HFFc6 (cell line): ENCODE measurements around the gene FAM217A. TPM values are rescaled to one million over a fixed set of nuclear protein-coding genes. Genes with fewer than 3 reads are reported as not detected.

ENCODE experiments used
- DNase-seq: peaks from one replicate; pipeline ENCODE4 v3.0.0-alpha.2; 2018
- H3K27ac Mint-ChIP-seq: 2 replicates; pipeline ENCODE4 v1.8.0; 2020; ENCODE audit warnings: mild to moderate bottlenecking, mixed read lengths
- H3K27me3 Mint-ChIP-seq: 2 replicates; pipeline ENCODE4 v1.8.0; 2021; ENCODE audit warnings: mild to moderate bottlenecking, moderate library complexity, mixed read lengths; ENCODE audit not compliant: insufficient read depth
- H3K36me3 Mint-ChIP-seq: 2 replicates; pipeline ENCODE4 v1.8.0; 2021; ENCODE audit warnings: low read depth, mixed read lengths
- H3K4me1 Mint-ChIP-seq: 2 replicates; pipeline ENCODE4 v1.8.0; 2020; ENCODE audit warnings: low read depth, mixed read lengths
- H3K4me3 Mint-ChIP-seq: 2 replicates; pipeline ENCODE4 v1.8.0; 2020; ENCODE audit warnings: mild to moderate bottlenecking, moderate library complexity, mixed read lengths
- H3K9me3 Mint-ChIP-seq: 2 replicates; pipeline ENCODE4 v1.8.0; 2020; ENCODE audit warnings: mild to moderate bottlenecking, mixed read lengths
- CTCF ChIP-seq: fragments of 200-600 bp; sonication (generic); IDR thresholded peaks from 2 replicates; pipeline ENCODE4 v1.5.0; 2021; ENCODE audit warnings: antibody characterized with exemption, mild to moderate bottlenecking
- total RNA-seq, 6 experiments: library from RNA; stranded (reverse); fragmentation: NEBNext Ultra II Directional; extraction: Animal tissue kit (Norgen Biotek cat#: 25700); gene quantifications; 2 replicates in 1 of 6; 3 replicates in 5 of 6; pipeline ENCODE4 v1.2.3, GENCODE V29; 2021

The FAM217A gene
- total RNA-seq, 6 experiments from 2014 or later, result not detected

GRCh38 chr6:4041480-4041879 lies 37.5 kb downstream of the FAM217A start:
- peaks cover 13% of the 10 kb centered on the region for H3K4me1 Mint-ChIP-seq
- H3K27me3 Mint-ChIP-seq, result no peaks in the 10 kb centered on the region
- DNase-seq, result no peak
- TF ChIP-seq CTCF, result no peak
- no peak overlapping the region for H3K4me3 Mint-ChIP-seq
- H3K36me3 Mint-ChIP-seq, result peaks cover 62% of the 10 kb centered on the region
- H3K9me3 Mint-ChIP-seq, result no peaks in the 10 kb centered on the region
- peak overlapping the region; percentile 34; the same call in 1 of the 2 replicates for H3K27ac Mint-ChIP-seq

- no peak for DNase-seq
- H3K27ac Mint-ChIP-seq, result no peak overlapping the region
Measured at GRCh38 chr6:4039348-4039747, 39.6 kb downstream of the FAM217A start.

GRCh38 chr6:4036581-4036980 lies 42.4 kb downstream of the FAM217A start:
- TF ChIP-seq CTCF, result no peak
- DNase-seq, result no peak
- peaks cover 23% of the 10 kb centered on the region for H3K4me1 Mint-ChIP-seq
- no peaks in the 10 kb centered on the region for H3K27me3 Mint-ChIP-seq
- no peak overlapping the region for H3K27ac Mint-ChIP-seq
- H3K36me3 Mint-ChIP-seq, result peaks cover 52% of the 10 kb centered on the region
- H3K4me3 Mint-ChIP-seq, result no peak overlapping the region
- no peaks in the 10 kb centered on the region for H3K9me3 Mint-ChIP-seq

More at GRCh38 chr6:4039348-4039747, 39.6 kb downstream of the FAM217A start:
- no peak for TF ChIP-seq CTCF
- H3K9me3 Mint-ChIP-seq, result no peaks in the 10 kb centered on the region
- no peaks in the 10 kb centered on the region for H3K27me3 Mint-ChIP-seq
- H3K36me3 Mint-ChIP-seq, result peaks cover 60% of the 10 kb centered on the region
- H3K4me3 Mint-ChIP-seq, result no peak overlapping the region
- peaks cover 13% of the 10 kb centered on the region for H3K4me1 Mint-ChIP-seq

GRCh38 chr6:4032475-4032874 lies 46.5 kb downstream of the FAM217A start:
- no peak for DNase-seq
- H3K9me3 Mint-ChIP-seq, result no peaks in the 10 kb centered on the region
- H3K27ac Mint-ChIP-seq, result no peak overlapping the region
- no peak for TF ChIP-seq CTCF
- H3K4me1 Mint-ChIP-seq, result peaks cover 33% of the 10 kb centered on the region
- peaks cover 52% of the 10 kb centered on the region for H3K36me3 Mint-ChIP-seq
- H3K27me3 Mint-ChIP-seq, result no peaks in the 10 kb centered on the region
- no peak overlapping the region for H3K4me3 Mint-ChIP-seq

GRCh38 chr6:4031442-4031841 lies 47.5 kb downstream of the FAM217A start:
- Mint-ChIP-seq H3K4me1 (peaks cover 41% of the 10 kb centered on the region), H3K4me3 (no peak overlapping the region), H3K36me3 (peaks cover 45% of the 10 kb centered on the region), H3K27ac (peak overlapping the region; percentile 6), H3K9me3 (no peaks in the 10 kb centered on the region), H3K27me3 (no peaks in the 10 kb centered on the region)
- DNase-seq, result no peak
- no peak for TF ChIP-seq CTCF

- Mint-ChIP-seq H3K9me3 (no peaks in the 10 kb centered on the region), H3K36me3 (peaks cover 45% of the 10 kb centered on the region), H3K4me3 (no peak overlapping the region), H3K27me3 (no peaks in the 10 kb centered on the region), H3K27ac (no peak overlapping the region), H3K4me1 (peaks cover 42% of the 10 kb centered on the region)
- DNase-seq, result no peak
- TF ChIP-seq CTCF, result no peak
Measured at GRCh38 chr6:4030669-4031068, 48.3 kb downstream of the FAM217A start.
